Glomerular visceral epithelial cell (primary cell): ENCODE data around the gene STARD7.
"Not testable (repeated sequence)": the region's sequence is repeated elsewhere in the genome, so short reads cannot be mapped to it uniquely, and the experiment has no call there.

ENCODE experiments used
- DNase-seq: peaks from one replicate; pipeline ENCODE4 v3.0.0-alpha.2; 2016; ENCODE audit errors: extremely low spot score

STARD7 gene

GRCh38 chr2:96148410-96149217, 60.0 kb downstream of the STARD7 start:
- DNase-seq: peak; percentile 50

- DNase-seq: no peak
Observed at GRCh38 chr2:96147593-96148201, 60.9 kb downstream of the STARD7 start.

- no peak for DNase-seq
Observed at GRCh38 chr2:96146881-96147592, 61.6 kb downstream of the STARD7 start.

GRCh38 chr2:96146153-96146880, 62.3 kb downstream of the STARD7 start:
- no peak for DNase-seq

- DNase-seq: no peak
Observed at GRCh38 chr2:96145848-96146152, 62.8 kb downstream of the STARD7 start.

GRCh38 chr2:96145036-96145847, 63.4 kb downstream of the STARD7 start, which contains the start of gene DUSP2:
DUSP2 (minus strand) TSS chr2:96145440; CDS start chr2:96145354, 86 bp downstream.
- peak; percentile 16 for DNase-seq

GRCh38 chr2:96144481-96145035, 64.1 kb downstream of the STARD7 start:
- DNase-seq: no peak

GRCh38 chr2:96143848-96144480, 64.7 kb downstream of the STARD7 start:
- no peak for DNase-seq

- DNase-seq: no peak
Observed at GRCh38 chr2:96143231-96143847, 65.3 kb downstream of the STARD7 start.

GRCh38 chr2:96142217-96143113, 66.2 kb downstream of the STARD7 start:
- no peak for DNase-seq

- not testable (repeated sequence) for DNase-seq
Observed at GRCh38 chr2:96141624-96141967, 67.0 kb downstream of the STARD7 start.

- DNase-seq: no peak
Observed at GRCh38 chr2:96140941-96141623, 67.5 kb downstream of the STARD7 start.

- no peak for DNase-seq
Observed at GRCh38 chr2:96139181-96139758, 69.4 kb downstream of the STARD7 start.

GRCh38 chr2:96138179-96139145, 70.2 kb downstream of the STARD7 start, which contains the start of gene ASTL:
ASTL (minus strand) TSS chr2:96138502; CDS start chr2:96138436, 66 bp downstream.
- DNase-seq: peak; percentile 44

GRCh38 chr2:96137321-96138178, 71.1 kb downstream of the STARD7 start:
- DNase-seq: no peak
